HG03432 (cell line): ENCODE results near the gene PELI2.

Experiments used
- ATAC-seq: cut with Tn5 transposase; IDR thresholded peaks from one replicate; pipeline ENCODE4 v1.9.1; 2021; ENCODE audit warnings: mild to moderate bottlenecking, moderate library complexity; ENCODE audit not compliant: unreplicated experiment

PELI2 gene

GRCh38 chr14:56224691-56225681 lies 106.8 kb downstream of the PELI2 start:
- ATAC-seq, result no peak

GRCh38 chr14:56235388-56235787 lies 117.2 kb downstream of the PELI2 start:
- ATAC-seq, result no peak

- ATAC-seq, result no peak
Measured at GRCh38 chr14:56237398-56237797, 119.2 kb downstream of the PELI2 start.

GRCh38 chr14:56241461-56241860 lies 123.2 kb downstream of the PELI2 start:
- no peak for ATAC-seq

GRCh38 chr14:56243110-56243509 lies 124.9 kb downstream of the PELI2 start:
- no peak for ATAC-seq

GRCh38 chr14:56244138-56244789 lies 126.1 kb downstream of the PELI2 start:
- no peak for ATAC-seq

- no peak for ATAC-seq
Measured at GRCh38 chr14:56247495-56248200, 129.4 kb downstream of the PELI2 start.

- no peak for ATAC-seq
Measured at GRCh38 chr14:56248442-56248841, 130.2 kb downstream of the PELI2 start.

- ATAC-seq, result no peak
Measured at GRCh38 chr14:56261046-56261445, 142.8 kb downstream of the PELI2 start.

GRCh38 chr14:56262530-56262929 lies 144.3 kb downstream of the PELI2 start:
- ATAC-seq, result no peak

GRCh38 chr14:56268039-56268438 lies 149.8 kb downstream of the PELI2 start:
- no peak for ATAC-seq

GRCh38 chr14:56268673-56269072 lies 150.5 kb downstream of the PELI2 start:
- no peak for ATAC-seq

- ATAC-seq, result no peak
Measured at GRCh38 chr14:56270921-56271320, 152.7 kb downstream of the PELI2 start.

- ATAC-seq, result no peak
Measured at GRCh38 chr14:56271970-56272369, 153.8 kb downstream of the PELI2 start.

- no peak for ATAC-seq
Measured at GRCh38 chr14:56273155-56273554, 154.9 kb downstream of the PELI2 start.

- no peak for ATAC-seq
Measured at GRCh38 chr14:56273951-56274350, 155.7 kb downstream of the PELI2 start.

- ATAC-seq, result no peak
Measured at GRCh38 chr14:56274556-56274955, 156.3 kb downstream of the PELI2 start.

- no peak for ATAC-seq
Measured at GRCh38 chr14:56276108-56276507, 157.9 kb downstream of the PELI2 start.

- ATAC-seq, result no peak
Measured at GRCh38 chr14:56278383-56278782, 160.2 kb downstream of the PELI2 start.

- ATAC-seq, result no peak
Measured at GRCh38 chr14:56280843-56281242, 162.6 kb downstream of the PELI2 start.

GRCh38 chr14:56282179-56282578 lies 164.0 kb downstream of the PELI2 start:
- no peak for ATAC-seq
